Endothelial cell of umbilical vein (primary cell): Measurements from ENCODE around the gene GATAD2A. TPM values are rescaled to one million over a fixed set of nuclear protein-coding genes. Genes with fewer than 3 reads are reported as not detected.
"Not testable (repeated sequence)": the region's sequence is repeated elsewhere in the genome, so short reads cannot be mapped to it uniquely, and the experiment has no call there.

Source experiments
- BruUV-seq: library from RNA; stranded (reverse); fragments of 400-500 nt; replicated peaks from 2 replicates; lab custom pipeline; 2021; lab: Mats Ljungman, UMichigan
- CTCF ChIA-PET: fragments of 300-600, 350-600 bp; sonication (Branson Sonifier 250); formaldehyde crosslinking; loops from one replicate; lab custom pipeline; 2021; ENCODE audit warnings: antibody characterized with exemption, inconsistent platforms; lab: Charles Lee
- POLR2A ChIA-PET: fragments of 300-600, 350-600 bp; sonication (Branson Sonifier 250); formaldehyde crosslinking; loops from one replicate; lab custom pipeline; 2021; ENCODE audit warnings: antibody characterized with exemption, inconsistent platforms; lab: Charles Lee
- DNase-seq: peaks from one replicate; pipeline ENCODE4 v3.0.0-alpha.2; 2011; ENCODE audit warnings: low read depth, low spot score
- FAIRE-seq: peaks from 2 replicates; lab custom pipeline; 2011; peaks lifted over from hg19 to GRCh38; lab: Jason Lieb, UNC
- H2AFZ ChIP-seq: 2 replicates; pipeline ENCODE4 v1.6.0; 2012; ENCODE audit warnings: low read depth, low read length, control low read depth, inconsistent platforms
- H3K27ac ChIP-seq: 2 replicates; pipeline ENCODE4 v1.5.1; 2011; ENCODE audit warnings: low read depth, mild to moderate bottlenecking, control low read depth, low read length, moderate library complexity; ENCODE audit not compliant: insufficient read depth
- H3K27me3 ChIP-seq, 2 experiments: 2 replicates each; pipeline versions ENCODE4 v1.6.0 to v1.6.1; 2011; ENCODE audit warnings: low read length in 2 of 2, mixed read lengths in 1 of 2; ENCODE audit not compliant: control insufficient read depth in 2 of 2, insufficient read depth in 2 of 2
- H3K36me3 ChIP-seq, 2 experiments: 2 replicates in 1 of 2; 3 replicates in 1 of 2; pipeline ENCODE4 v1.5.1; 2011; ENCODE audit warnings: low read length in 2 of 2, mild to moderate bottlenecking in 1 of 2, moderate library complexity in 1 of 2; ENCODE audit not compliant: control insufficient read depth in 2 of 2, insufficient read depth in 2 of 2; ENCODE audit errors: extremely low read depth in 1 of 2
- H3K4me1 ChIP-seq: 3 replicates; pipeline ENCODE4 v1.5.1; 2011; ENCODE audit warnings: mild to moderate bottlenecking, low read length; ENCODE audit not compliant: control insufficient read depth, insufficient read depth; ENCODE audit errors: extremely low read depth
- H3K4me2 ChIP-seq: 2 replicates; pipeline ENCODE4 v1.6.1; 2011; ENCODE audit warnings: low read length, control low read depth, mixed read lengths; ENCODE audit not compliant: insufficient read depth
- H3K4me3 ChIP-seq, 3 experiments: fragments of 200-600 bp in 1 of 3; sonication (generic), shearing (Covaris generic) in 1 of 3; replicated peaks in 1 of 3; 2 replicates each; pipeline ENCODE4 v1.5.1; 2011 to 2016; ENCODE audit warnings: control low read depth in 3 of 3, low read length in 3 of 3, mild to moderate bottlenecking in 2 of 3, inconsistent platforms in 1 of 3, low read depth in 1 of 3, moderate library complexity in 1 of 3; ENCODE audit not compliant: insufficient read depth in 1 of 3
- H3K79me2 ChIP-seq: 2 replicates; pipeline ENCODE4 v1.6.0; 2012; ENCODE audit warnings: low read length, inconsistent platforms; ENCODE audit not compliant: control insufficient read depth, insufficient read depth
- H3K9ac ChIP-seq: replicated peaks from 2 replicates; pipeline ENCODE3; 2011; ENCODE audit warnings: low read length, control low read depth; ENCODE audit not compliant: insufficient read depth; ENCODE audit errors: extremely low read depth
- H3K9me1 ChIP-seq: replicated peaks from 3 replicates; pipeline ENCODE4 v1.6.0; 2011; ENCODE audit warnings: mild to moderate bottlenecking, low read length; ENCODE audit not compliant: control insufficient read depth, insufficient read depth; ENCODE audit errors: extremely low read depth
- H3K9me3 ChIP-seq: replicated peaks from 2 replicates; pipeline ENCODE4 v1.5.1; 2012; ENCODE audit warnings: low read length, inconsistent platforms; ENCODE audit not compliant: control insufficient read depth, insufficient read depth
- H4K20me1 ChIP-seq: replicated peaks from 2 replicates; pipeline ENCODE3; 2011; ENCODE audit warnings: mild to moderate bottlenecking, low read length; ENCODE audit not compliant: control insufficient read depth, insufficient read depth; ENCODE audit errors: extremely low read depth
- CTCF ChIP-seq, 2 donors: IDR thresholded peaks; 1 replicate in 1 of 2; 2 replicates in 1 of 2; pipeline ENCODE4 v1.5.1; 2011; ENCODE audit warnings: low read length in 2 of 2, mild to moderate bottlenecking in 2 of 2, moderate library complexity in 2 of 2, control low read depth in 1 of 2, inconsistent platforms in 1 of 2, low read depth in 1 of 2; ENCODE audit not compliant: insufficient read depth in 1 of 2; ENCODE audit errors: extremely low read depth in 1 of 2
- EZH2 ChIP-seq: IDR thresholded peaks from 2 replicates; pipeline ENCODE4 v1.6.1; 2012; ENCODE audit warnings: borderline replicate concordance, low read depth, mild to moderate bottlenecking, moderate library complexity, low read length, inconsistent platforms; ENCODE audit not compliant: severe bottlenecking
- FOS ChIP-seq: IDR thresholded peaks from 2 replicates; pipeline ENCODE4 v1.6.1; 2011; ENCODE audit warnings: mild to moderate bottlenecking, low read length, moderate library complexity, borderline replicate concordance; ENCODE audit not compliant: insufficient read depth
- GATA2 ChIP-seq: IDR thresholded peaks from 2 replicates; pipeline ENCODE4 v1.7.0; 2011; ENCODE audit warnings: low read depth, mild to moderate bottlenecking, moderate library complexity, mixed read lengths, low read length; ENCODE audit not compliant: insufficient read length, insufficient read depth
- JUN ChIP-seq: IDR thresholded peaks from 2 replicates; pipeline ENCODE4 v1.6.1; 2011; ENCODE audit warnings: borderline replicate concordance, low read depth; ENCODE audit not compliant: insufficient read length, insufficient read depth
- MAX ChIP-seq: IDR thresholded peaks from 2 replicates; pipeline ENCODE4 v1.6.1; 2011; ENCODE audit not compliant: insufficient read depth, insufficient read length
- MYC ChIP-seq: IDR thresholded peaks from one replicate; pipeline ENCODE4 v1.6.1; 2011; ENCODE audit warnings: mild to moderate bottlenecking, low read depth, low read length
- POLR2A ChIP-seq: IDR thresholded peaks from 2 replicates; pipeline ENCODE4 v1.6.1; 2012; ENCODE audit warnings: low read depth, mild to moderate bottlenecking, control low read depth, low read length
- POLR2AphosphoS5 ChIP-seq: IDR thresholded peaks from 2 replicates; pipeline ENCODE4 v1.6.1; 2012; ENCODE audit warnings: low read depth, mild to moderate bottlenecking, control low read depth, low read length, moderate library complexity; ENCODE audit not compliant: insufficient read depth
- dilution Hi-C: fragments of 300-500 bp; cut with MboI; formaldehyde crosslinking; loops from one replicate; pipeline ENCODE4 v1.15.0; 2019; ENCODE audit warnings: low sequenced_read_pairs; ENCODE audit not compliant: extremely low pct_ligation_motif_present
- intact Hi-C: fragments of 100-400 bp; cut with micrococcal nuclease; formaldehyde crosslinking; loops from one replicate; pipeline ENCODE4 v1.10.0; 2022
- polyA plus RNA-seq, 4 experiments: library from polyadenylated mRNA; depleted of rRNA in 3 of 4; stranded (reverse) in 3 of 4; unstranded in 1 of 4; fragments of >200 nt; gene quantifications; 2 replicates each; pipeline versions ENCODE4 v1.2.1 to v1.2.3, GENCODE V29; 2011 to 2012; ENCODE audit warnings: missing spikeins in 1 of 4
- total RNA-seq: library from RNA; stranded (reverse); gene quantifications from 2 replicates; pipeline ENCODE4 v1.2.3, GENCODE V29; 2021

The GATAD2A gene
- total and polyA plus RNA-seq, 2 donors (not counting 3 experiments of a cell fraction or from before 2014, with no cell fraction given) = 27.3 to 134 TPM

GRCh38 chr19:19471682-19472081 lies 66.2 kb downstream of the GATAD2A start:
- Histone ChIP-seq H3K36me3 (peaks cover 5 to 9% of the 10 kb centered on the region in 2 experiments), H3K27me3 (no peaks in the 10 kb centered on the region), H3K9me3 (peaks cover 5% of the 10 kb centered on the region), H3K9ac (no peak overlapping the region), H3K4me2 (no peak overlapping the region), H3K27ac (no peak overlapping the region), H3K4me1 (no peaks in the 10 kb centered on the region), H3K79me2 (peaks cover 79% of the 10 kb centered on the region), H3K4me3 (no peak overlapping the region), H4K20me1 (peaks cover 4% of the 10 kb centered on the region), H3K9me1 (no peaks in the 10 kb centered on the region), H2AFZ (no peak overlapping the region)
- TF ChIP-seq FOS (no peak), MYC (no peak), MAX (no peak), GATA2 (no peak), EZH2 (no peak), JUN (no peak), POLR2A (no peak), CTCF (IDR thresholded peaks at IDR 0.05; ENCODE audit: extremely low read depth in 1 of 2, insufficient read depth in 1 of 2, low read depth in 1 of 2, low read length in 2 of 2) (no peak), POLR2AphosphoS5 (no peak)
- CTCF ChIA-PET = interaction anchor here (0.6 kb wide), 1 partner anchor 21 kb away, joined by 3 read pairs; no protein-coding TSS in a partner anchor
- FAIRE-seq = no peak
- DNase-seq = no peak
- dilution Hi-C loops = no loop called here
- POLR2A ChIA-PET = interaction anchor here (0.7 kb wide), 1 partner anchor 99 kb away, joined by 3 read pairs; no protein-coding TSS in a partner anchor
- intact Hi-C loops = no loop called here
- BruUV-seq = no TSS peak

- intact Hi-C loops, dilution Hi-C loops, DNase-seq, H3K27ac ChIP-seq, H3K4me2 ChIP-seq, H2AFZ ChIP-seq, H3K9ac ChIP-seq, BruUV-seq, H3K36me3 ChIP-seq, H3K27me3 ChIP-seq, H3K4me3 ChIP-seq, H4K20me1 ChIP-seq, H3K9me1 ChIP-seq, FAIRE-seq, H3K9me3 ChIP-seq, H3K4me1 ChIP-seq: not testable (repeated sequence)
- ChIA-PET CTCF (interaction anchor here (0.6 kb wide), 1 partner anchor 21 kb away, joined by 3 read pairs; no protein-coding TSS in a partner anchor), POLR2A (interaction anchor here (0.7 kb wide), 1 partner anchor 100 kb away, joined by 3 read pairs; no protein-coding TSS in a partner anchor)
- H3K79me2 ChIP-seq = peaks cover 80% of the 10 kb centered on the region
Measured at GRCh38 chr19:19472106-19472505, 66.6 kb downstream of the GATAD2A start.
